Thoracic aorta (tissue), 2 donors: ENCODE data around the gene TKT. TPM values are rescaled to one million over a fixed set of nuclear protein-coding genes. Genes with fewer than 3 reads are reported as not detected.

Experiments used
- ATAC-seq: fragments of 150-250 bp; one replicate; pipeline ENCODE4 v1.8.0; 2017; ENCODE audit warnings: low read depth; ENCODE audit not compliant: insufficient number of reproducible peaks, low FRiP score
- DNase-seq: peaks from one replicate; pipeline ENCODE4 v3.0.0-alpha.2; 2020; ENCODE audit warnings: low spot score
- H3K27ac ChIP-seq, 2 donors: fragments of 200-600 bp; sonication (generic); 1 replicate in 1 of 2; 2 replicates in 1 of 2; pipeline ENCODE4 v1.5.1; 2016; ENCODE audit warnings: mild to moderate bottlenecking in 2 of 2, moderate library complexity in 2 of 2
- H3K27me3 ChIP-seq: fragments of 200-600 bp; sonication (generic); replicated peaks from 2 replicates; pipeline ENCODE4 v1.6.0; 2016; ENCODE audit warnings: mild to moderate bottlenecking; ENCODE audit not compliant: insufficient read depth
- H3K36me3 ChIP-seq: fragments of 200-600 bp; sonication (generic); one replicate; pipeline ENCODE4 v1.5.1; 2016
- H3K4me1 ChIP-seq, 2 donors: fragments of 200-600 bp; sonication (generic); 1 replicate in 1 of 2; 2 replicates in 1 of 2; pipeline versions ENCODE4 v1.5.1 to v1.6.0; 2016; ENCODE audit warnings: low read depth in 2 of 2, mild to moderate bottlenecking in 1 of 2; ENCODE audit not compliant: control insufficient read depth in 1 of 2
- H3K4me3 ChIP-seq: fragments of 200-600 bp; sonication (generic); 2 replicates; pipeline ENCODE4 v1.5.1; 2016; ENCODE audit warnings: mild to moderate bottlenecking
- H3K9me3 ChIP-seq: fragments of 200-600 bp; sonication (generic); 2 replicates; pipeline ENCODE4 v1.5.1; 2016
- CTCF ChIP-seq: fragments of 200-600 bp; sonication (generic); IDR thresholded peaks from one replicate; pipeline ENCODE4 v1.5.1; 2019; ENCODE audit warnings: antibody characterized with exemption
- total RNA-seq, 2 donors: library from RNA; depleted of rRNA; stranded (reverse); fragments of >200 nt; gene quantifications; one replicate each; pipeline versions ENCODE4 v1.1.0 to v1.2.3, GENCODE V29; 2016

TKT gene
- total RNA-seq, 2 donors from 2014 or later: 138 to 240 TPM

- DNase-seq (no peak), ATAC-seq (no peak)
- Histone ChIP-seq H3K36me3 (peaks cover 33% of the 10 kb centered on the region), H3K27me3 (no peaks in the 10 kb centered on the region), H3K4me1 (peaks cover 18 to 43% of the 10 kb centered on the region in 2 donors), H3K9me3 (no peaks in the 10 kb centered on the region), H3K27ac (peak overlapping the region; percentile 26 to 38), H3K4me3 (no peak overlapping the region)
- TF ChIP-seq CTCF: no peak
These were observed 12.7 kb downstream of the TKT start for GRCh38 chr3:53243165-53243564.

- no peak for TF ChIP-seq CTCF
- peaks cover 23 to 41% of the 10 kb centered on the region in 2 donors for H3K4me1 ChIP-seq
- no peaks in the 10 kb centered on the region for H3K27me3 ChIP-seq
- ATAC-seq (no peak), DNase-seq (no peak)
- H3K4me3 ChIP-seq: no peak overlapping the region
- no peaks in the 10 kb centered on the region for H3K9me3 ChIP-seq
- H3K27ac ChIP-seq: peak overlapping the region; percentile 26 to 38
- peaks cover 33% of the 10 kb centered on the region for H3K36me3 ChIP-seq
These were observed 13.2 kb downstream of the TKT start for GRCh38 chr3:53242642-53243041.

GRCh38 chr3:53242155-53242554 lies 13.7 kb downstream of the TKT start:
- H3K4me3 ChIP-seq: no peak overlapping the region
- H3K27me3 ChIP-seq: no peaks in the 10 kb centered on the region
- ATAC-seq (no peak), DNase-seq (no peak)
- no peaks in the 10 kb centered on the region for H3K9me3 ChIP-seq
- no peak for TF ChIP-seq CTCF
- H3K36me3 ChIP-seq: peaks cover 33% of the 10 kb centered on the region
- peaks cover 24 to 45% of the 10 kb centered on the region in 2 donors for H3K4me1 ChIP-seq
- H3K27ac ChIP-seq: peak overlapping the region in 1 of 2 donors; percentile 26

GRCh38 chr3:53240989-53241972 lies 14.5 kb downstream of the TKT start:
- H3K27me3 ChIP-seq: no peaks in the 10 kb centered on the region
- no peaks in the 10 kb centered on the region for H3K9me3 ChIP-seq
- H3K4me1 ChIP-seq: peaks cover 31 to 54% of the 10 kb centered on the region in 2 donors
- peak overlapping the region in 1 of 2 donors; percentile 15 for H3K27ac ChIP-seq
- DNase-seq (no peak), ATAC-seq (no peak)
- peaks cover 33% of the 10 kb centered on the region for H3K36me3 ChIP-seq
- no peak overlapping the region for H3K4me3 ChIP-seq
- no peak for TF ChIP-seq CTCF

- DNase-seq: no peak
- Histone ChIP-seq H3K4me3 (no peak overlapping the region), H3K36me3 (peaks cover 41% of the 10 kb centered on the region), H3K9me3 (no peaks in the 10 kb centered on the region), H3K27ac (peak overlapping the region in 1 of 2 donors; percentile 81), H3K4me1 (peaks cover 37 to 58% of the 10 kb centered on the region in 2 donors), H3K27me3 (no peaks in the 10 kb centered on the region)
- no peak for TF ChIP-seq CTCF
- ATAC-seq: no peak
These were observed 16.0 kb downstream of the TKT start for GRCh38 chr3:53239800-53240199.
